VCaP (cell line): ENCODE measurements around the gene RAC2.

Experiments used
- H3K27ac ChIP-seq: fragments of 450-650 bp; 2 replicates; pipeline ENCODE4 v1.5.1; 2017
- TF ChIP-seq, protein P1 (sequence below): fragments of 450-650 bp; conservative IDR thresholded peaks from 2 replicates; pipeline ENCODE4 v1.5.1; 2017; ENCODE audit warnings: mild to moderate bottlenecking, moderate library complexity

RAC2 gene

DNA sequence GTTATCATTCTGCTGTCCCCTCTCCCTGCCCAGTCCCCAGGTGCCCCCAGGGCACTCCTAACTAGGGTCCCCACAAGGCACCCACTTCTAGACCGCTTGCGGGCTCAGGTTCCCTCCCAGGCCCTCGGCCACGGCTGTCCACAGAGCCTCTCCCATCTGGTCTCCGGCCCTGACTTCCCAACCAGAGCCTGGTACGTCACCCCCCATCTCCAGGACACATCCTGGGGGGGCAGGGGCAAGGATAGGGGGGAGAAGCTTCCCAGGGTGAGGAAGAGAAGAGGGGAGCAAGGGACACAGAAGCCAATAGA lies 32.2 kb downstream of the RAC2 start:
- H3K27ac ChIP-seq, result no peak overlapping the region
- TF ChIP-seq, protein P1, sequence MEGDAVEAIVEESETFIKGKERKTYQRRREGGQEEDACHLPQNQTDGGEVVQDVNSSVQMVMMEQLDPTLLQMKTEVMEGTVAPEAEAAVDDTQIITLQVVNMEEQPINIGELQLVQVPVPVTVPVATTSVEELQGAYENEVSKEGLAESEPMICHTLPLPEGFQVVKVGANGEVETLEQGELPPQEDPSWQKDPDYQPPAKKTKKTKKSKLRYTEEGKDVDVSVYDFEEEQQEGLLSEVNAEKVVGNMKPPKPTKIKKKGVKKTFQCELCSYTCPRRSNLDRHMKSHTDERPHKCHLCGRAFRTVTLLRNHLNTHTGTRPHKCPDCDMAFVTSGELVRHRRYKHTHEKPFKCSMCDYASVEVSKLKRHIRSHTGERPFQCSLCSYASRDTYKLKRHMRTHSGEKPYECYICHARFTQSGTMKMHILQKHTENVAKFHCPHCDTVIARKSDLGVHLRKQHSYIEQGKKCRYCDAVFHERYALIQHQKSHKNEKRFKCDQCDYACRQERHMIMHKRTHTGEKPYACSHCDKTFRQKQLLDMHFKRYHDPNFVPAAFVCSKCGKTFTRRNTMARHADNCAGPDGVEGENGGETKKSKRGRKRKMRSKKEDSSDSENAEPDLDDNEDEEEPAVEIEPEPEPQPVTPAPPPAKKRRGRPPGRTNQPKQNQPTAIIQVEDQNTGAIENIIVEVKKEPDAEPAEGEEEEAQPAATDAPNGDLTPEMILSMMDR, result no peak

- TF ChIP-seq, protein P1, result no peak
- H3K27ac ChIP-seq, result no peak overlapping the region
Observed at GRCh38 chr22:37211075-37211865, 32.8 kb downstream of the RAC2 start.

DNA sequence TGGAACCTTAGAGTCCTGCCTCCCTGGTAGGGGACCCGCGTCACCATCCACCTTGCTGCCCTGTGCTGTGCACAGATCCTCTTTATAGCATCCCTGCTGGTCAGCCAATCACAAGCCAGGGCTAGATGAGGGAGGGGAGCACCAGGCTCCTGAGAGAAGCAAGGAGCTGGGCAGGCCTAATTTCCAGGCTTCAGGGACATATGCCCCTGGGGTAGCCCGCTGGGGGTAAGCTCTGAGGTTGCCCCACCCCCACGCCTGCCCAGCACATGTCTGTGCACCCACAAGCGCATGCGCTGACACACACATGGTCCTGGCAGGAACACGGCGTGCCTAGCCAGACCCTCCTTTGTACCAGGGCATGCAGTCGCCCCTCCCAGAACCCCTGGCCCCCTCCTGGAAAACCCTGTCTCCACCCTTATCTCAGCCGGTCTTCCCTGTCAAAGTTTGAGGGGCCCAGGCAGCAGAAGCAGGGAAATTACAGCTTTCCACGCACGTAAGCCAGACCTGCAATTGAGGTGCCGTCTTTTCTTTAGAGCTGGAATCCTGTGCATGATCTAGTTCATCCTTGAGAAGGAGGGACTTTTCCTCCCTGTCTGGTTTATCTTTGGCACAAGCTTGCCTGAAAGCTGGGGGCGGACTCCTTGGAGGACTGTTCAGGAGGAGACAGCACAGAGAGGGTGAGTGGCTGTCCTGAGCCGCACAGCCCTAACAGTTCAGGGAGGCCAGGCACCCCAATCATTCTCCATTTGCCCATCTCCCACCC lies 33.8 kb downstream of the RAC2 start:
- H3K27ac ChIP-seq, result no peak overlapping the region

DNA sequence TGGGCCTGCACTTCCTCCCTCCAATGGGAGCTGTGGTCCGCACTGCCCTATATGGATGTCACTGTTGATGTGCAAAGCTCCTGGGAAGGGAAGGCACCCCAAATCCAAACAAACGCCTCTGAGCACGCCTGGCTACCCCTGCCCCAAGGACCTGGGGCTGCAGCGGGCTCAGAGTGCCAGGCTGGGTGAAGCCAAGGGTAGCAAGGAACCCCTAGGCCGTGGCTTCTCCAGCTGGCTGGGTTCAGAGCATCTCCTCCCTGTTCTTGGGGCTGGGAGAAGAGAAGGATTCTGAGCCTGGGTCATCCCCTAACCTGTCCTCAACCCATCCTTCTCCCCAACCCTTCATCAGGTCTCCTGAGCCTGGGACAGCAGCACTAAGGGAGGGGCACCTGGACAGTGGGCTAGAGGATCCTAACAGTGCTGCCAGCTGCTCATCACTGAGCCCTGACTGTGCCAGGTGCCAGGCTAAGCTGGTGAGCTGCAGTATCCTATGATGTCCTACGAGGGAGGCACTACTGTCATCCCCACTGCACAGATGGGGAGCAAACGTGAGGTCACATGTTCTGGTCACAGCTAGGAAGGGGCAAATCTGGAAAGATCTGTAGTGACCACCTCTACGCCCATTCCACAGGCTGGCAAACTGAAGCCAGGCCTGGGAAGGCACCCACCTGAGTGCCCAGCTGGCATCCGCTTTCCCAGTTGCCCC lies 34.8 kb downstream of the RAC2 start:
- no peak overlapping the region for H3K27ac ChIP-seq
- TF ChIP-seq, protein P1, result no peak

More for the DNA sequence above, 33.8 kb downstream of the RAC2 start:
- TF ChIP-seq, protein P1, result no peak

- TF ChIP-seq, protein P1, result no peak
Observed at GRCh38 chr22:37208401-37209139, 35.5 kb downstream of the RAC2 start.

GRCh38 chr22:37207981-37208380 lies 36.1 kb downstream of the RAC2 start:
- H3K27ac ChIP-seq, result no peak overlapping the region
- TF ChIP-seq, protein P1, result no peak

More at GRCh38 chr22:37208401-37209139, 35.5 kb downstream of the RAC2 start:
- no peak overlapping the region for H3K27ac ChIP-seq
